Keratinocyte (primary cell): ENCODE results near the gene PPP1R12A.

Experiments
- EZH2 ChIP-seq: IDR thresholded peaks from one replicate; pipeline ENCODE4 v1.6.1; 2012; ENCODE audit warnings: inconsistent platforms, mild to moderate bottlenecking, low read length, moderate library complexity
- TF ChIP-seq, protein P1 (sequence below), 3 experiments: IDR thresholded peaks in 1 of 3; conservative IDR thresholded peaks in 1 of 3; optimal IDR thresholded peaks in 1 of 3; 2 replicates in 2 of 3; 3 replicates in 1 of 3; pipeline versions ENCODE3 to v1.5.1; 2011; ENCODE audit warnings: low read length in 3 of 3, mild to moderate bottlenecking in 3 of 3, moderate library complexity in 2 of 3, control low read depth in 1 of 3, inconsistent platforms in 1 of 3; ENCODE audit not compliant: insufficient read depth in 2 of 3; ENCODE audit errors: extremely low read depth in 1 of 3

DNA sequence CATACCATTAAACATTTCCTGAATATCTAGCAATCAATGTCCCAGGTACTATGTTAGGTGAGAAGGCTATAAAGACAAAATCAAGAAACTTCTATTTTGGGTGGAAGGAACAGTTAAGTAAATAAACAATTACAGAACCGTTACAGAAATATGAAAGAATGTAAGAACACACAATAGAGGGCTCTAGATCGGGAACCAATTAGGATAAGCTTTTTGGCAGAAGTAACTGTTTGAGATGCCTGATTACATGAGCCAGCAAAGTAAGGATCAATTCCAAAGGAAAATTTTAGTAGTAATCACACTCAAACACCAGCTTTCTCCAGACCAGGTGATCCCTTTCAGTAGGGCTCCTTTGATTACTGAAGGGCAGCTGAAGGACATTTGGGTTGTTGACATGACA lies 33.9 kb downstream of the PPP1R12A start:
- TF ChIP-seq, protein P1, sequence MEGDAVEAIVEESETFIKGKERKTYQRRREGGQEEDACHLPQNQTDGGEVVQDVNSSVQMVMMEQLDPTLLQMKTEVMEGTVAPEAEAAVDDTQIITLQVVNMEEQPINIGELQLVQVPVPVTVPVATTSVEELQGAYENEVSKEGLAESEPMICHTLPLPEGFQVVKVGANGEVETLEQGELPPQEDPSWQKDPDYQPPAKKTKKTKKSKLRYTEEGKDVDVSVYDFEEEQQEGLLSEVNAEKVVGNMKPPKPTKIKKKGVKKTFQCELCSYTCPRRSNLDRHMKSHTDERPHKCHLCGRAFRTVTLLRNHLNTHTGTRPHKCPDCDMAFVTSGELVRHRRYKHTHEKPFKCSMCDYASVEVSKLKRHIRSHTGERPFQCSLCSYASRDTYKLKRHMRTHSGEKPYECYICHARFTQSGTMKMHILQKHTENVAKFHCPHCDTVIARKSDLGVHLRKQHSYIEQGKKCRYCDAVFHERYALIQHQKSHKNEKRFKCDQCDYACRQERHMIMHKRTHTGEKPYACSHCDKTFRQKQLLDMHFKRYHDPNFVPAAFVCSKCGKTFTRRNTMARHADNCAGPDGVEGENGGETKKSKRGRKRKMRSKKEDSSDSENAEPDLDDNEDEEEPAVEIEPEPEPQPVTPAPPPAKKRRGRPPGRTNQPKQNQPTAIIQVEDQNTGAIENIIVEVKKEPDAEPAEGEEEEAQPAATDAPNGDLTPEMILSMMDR (optimal IDR thresholded peaks at IDR 0.05 in 1 of 3, IDR thresholded peaks at IDR 0.05 in 1 of 3, conservative IDR thresholded peaks at IDR 0.05 in 1 of 3; ENCODE audit: extremely low read depth in 1 of 3, insufficient read depth in 2 of 3, low read length in 3 of 3) = no peak
- TF ChIP-seq EZH2 = no peak
